Activated CD4-positive, alpha-beta T cell treated with anti-CD3 and anti-CD28 coated beads, Interleukin-2, amount 10 ng/mL, durations not matched to agents 24 days and 14 days (primary cell): ENCODE results near the gene CADPS2. TPM values are rescaled to one million over a fixed set of nuclear protein-coding genes. Genes with fewer than 3 reads are reported as not detected.

Experiments used
- DNase-seq: peaks from one replicate; pipeline ENCODE4 v3.0.0; 2022
- H3K27ac Mint-ChIP-seq: one replicate; pipeline ENCODE4 v1.8.0; 2022; ENCODE audit warnings: mild to moderate bottlenecking, mixed read lengths
- H3K27me3 Mint-ChIP-seq: one replicate; pipeline ENCODE4 v1.8.0; 2022; ENCODE audit warnings: mixed read lengths
- H3K36me3 Mint-ChIP-seq: one replicate; pipeline ENCODE4 v1.8.0; 2022; ENCODE audit warnings: low read depth, mild to moderate bottlenecking, mixed read lengths
- H3K4me1 Mint-ChIP-seq: one replicate; pipeline ENCODE4 v1.8.0; 2021; ENCODE audit warnings: mixed read lengths
- H3K4me3 Mint-ChIP-seq: one replicate; pipeline ENCODE4 v1.8.0; 2022; ENCODE audit warnings: mild to moderate bottlenecking, moderate library complexity, mixed read lengths
- H3K9me3 Mint-ChIP-seq: one replicate; pipeline ENCODE4 v1.8.0; 2021; ENCODE audit warnings: mixed read lengths
- intact Hi-C: fragments of 100-400 bp; cut with micrococcal nuclease; formaldehyde crosslinking; loops from one replicate; pipeline ENCODE4 v1.15.1; 2023
- total RNA-seq: library from RNA; stranded (reverse); gene quantifications from 2 replicates; pipeline ENCODE4 v1.2.3, GENCODE V29; 2022

The CADPS2 gene
- total RNA-seq, 1 donor from 2014 or later: not detected

GRCh38 chr7:122454776-122455507 lies 431.3 kb downstream of the CADPS2 start:
- no peak overlapping the region for H3K27ac Mint-ChIP-seq
- no peak for DNase-seq
- H3K4me3 Mint-ChIP-seq: no peak overlapping the region
- no peaks in the 10 kb centered on the region for H3K9me3 Mint-ChIP-seq
- H3K4me1 Mint-ChIP-seq: no peaks in the 10 kb centered on the region
- no peaks in the 10 kb centered on the region for H3K27me3 Mint-ChIP-seq
- no peaks in the 10 kb centered on the region for H3K36me3 Mint-ChIP-seq
- intact Hi-C loops: no loop called here

- Mint-ChIP-seq H3K4me3 (no peak overlapping the region), H3K4me1 (no peaks in the 10 kb centered on the region), H3K9me3 (no peaks in the 10 kb centered on the region), H3K27me3 (no peaks in the 10 kb centered on the region), H3K36me3 (no peaks in the 10 kb centered on the region), H3K27ac (no peak overlapping the region)
- no peak for DNase-seq
- intact Hi-C loops: no loop called here
Measured at GRCh38 chr7:122453432-122453831, 432.8 kb downstream of the CADPS2 start.

DNA sequence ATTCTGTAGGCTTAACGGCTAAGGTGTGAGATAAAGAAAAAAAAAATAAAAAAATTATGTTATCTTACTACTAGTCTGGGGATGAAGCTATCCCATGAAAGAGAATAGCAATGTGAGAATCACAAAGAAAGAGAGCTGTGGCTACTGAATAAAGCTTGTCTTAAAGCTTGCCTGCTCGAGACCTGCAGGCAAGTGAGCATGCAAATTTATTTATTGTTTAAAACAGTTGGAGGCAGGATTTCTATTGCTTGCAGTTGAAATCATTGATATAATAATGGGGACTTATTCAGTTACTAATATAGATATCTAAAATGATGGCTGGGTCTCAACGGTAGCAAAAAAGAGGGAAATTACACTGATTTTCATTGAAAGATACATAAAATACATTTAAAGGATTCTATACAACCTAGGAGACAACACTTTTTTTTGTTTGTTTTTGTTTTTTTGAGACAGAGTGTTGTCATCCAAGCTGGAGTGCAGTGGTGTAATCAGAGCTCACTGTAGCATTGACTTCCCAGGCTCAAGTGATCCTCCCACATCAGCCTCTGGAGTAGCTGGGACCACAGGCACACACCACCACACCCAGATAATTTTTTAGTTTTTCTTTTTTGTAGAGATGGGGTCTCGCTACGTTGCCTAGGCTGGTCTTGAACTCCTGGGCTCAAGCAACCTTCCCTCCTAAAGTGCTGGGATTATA lies 437.2 kb downstream of the CADPS2 start:
- Mint-ChIP-seq H3K27me3 (no peaks in the 10 kb centered on the region), H3K27ac (no peak overlapping the region), H3K4me1 (no peaks in the 10 kb centered on the region), H3K4me3 (no peak overlapping the region), H3K9me3 (no peaks in the 10 kb centered on the region), H3K36me3 (no peaks in the 10 kb centered on the region)
- DNase-seq: no peak
- intact Hi-C loops: no loop called here

DNA sequence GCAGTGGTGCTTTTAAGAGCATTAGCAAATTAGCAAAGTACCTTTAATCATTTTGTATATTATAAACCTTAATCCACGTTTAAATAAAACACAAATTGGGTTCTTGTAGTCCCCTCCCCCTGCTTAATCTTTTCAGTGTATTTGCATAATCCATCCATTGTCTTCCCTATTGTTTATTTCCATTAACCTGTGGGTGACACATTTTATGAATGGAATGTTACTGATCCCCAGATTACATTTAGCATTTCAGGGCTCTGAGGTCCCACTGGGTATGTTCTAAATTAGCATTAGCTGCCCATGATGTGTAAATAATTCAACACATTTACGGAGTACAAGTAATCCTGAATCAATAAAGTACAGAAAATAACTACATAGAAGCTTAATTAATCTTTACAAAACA lies 443.3 kb downstream of the CADPS2 start:
- no peak overlapping the region for H3K27ac Mint-ChIP-seq
- intact Hi-C loops: no loop called here
- H3K9me3 Mint-ChIP-seq: no peaks in the 10 kb centered on the region
- no peak for DNase-seq
- no peaks in the 10 kb centered on the region for H3K36me3 Mint-ChIP-seq
- H3K4me3 Mint-ChIP-seq: no peak overlapping the region
- H3K27me3 Mint-ChIP-seq: no peaks in the 10 kb centered on the region
- H3K4me1 Mint-ChIP-seq: no peaks in the 10 kb centered on the region

GRCh38 chr7:122438492-122438891 lies 447.8 kb downstream of the CADPS2 start:
- Mint-ChIP-seq H3K36me3 (no peaks in the 10 kb centered on the region), H3K4me1 (no peaks in the 10 kb centered on the region), H3K27ac (no peak overlapping the region), H3K4me3 (no peak overlapping the region), H3K9me3 (no peaks in the 10 kb centered on the region), H3K27me3 (no peaks in the 10 kb centered on the region)
- intact Hi-C loops: no loop called here
- no peak for DNase-seq

- H3K36me3 Mint-ChIP-seq: no peaks in the 10 kb centered on the region
- DNase-seq: no peak
- intact Hi-C loops: no loop called here
- H3K27me3 Mint-ChIP-seq: no peaks in the 10 kb centered on the region
- H3K4me1 Mint-ChIP-seq: no peaks in the 10 kb centered on the region
- no peak overlapping the region for H3K4me3 Mint-ChIP-seq
- no peaks in the 10 kb centered on the region for H3K9me3 Mint-ChIP-seq
- no peak overlapping the region for H3K27ac Mint-ChIP-seq
Measured at GRCh38 chr7:122438006-122438405, 448.3 kb downstream of the CADPS2 start.

- H3K4me3 Mint-ChIP-seq: no peak overlapping the region
- H3K9me3 Mint-ChIP-seq: no peaks in the 10 kb centered on the region
- no peaks in the 10 kb centered on the region for H3K36me3 Mint-ChIP-seq
- no peaks in the 10 kb centered on the region for H3K27me3 Mint-ChIP-seq
- H3K4me1 Mint-ChIP-seq: no peaks in the 10 kb centered on the region
- no peak overlapping the region for H3K27ac Mint-ChIP-seq
- no peak for DNase-seq
- intact Hi-C loops: no loop called here
Measured at GRCh38 chr7:122433765-122434164, 452.5 kb downstream of the CADPS2 start.

- no peak overlapping the region for H3K27ac Mint-ChIP-seq
- no peaks in the 10 kb centered on the region for H3K9me3 Mint-ChIP-seq
- no peaks in the 10 kb centered on the region for H3K27me3 Mint-ChIP-seq
- no peaks in the 10 kb centered on the region for H3K4me1 Mint-ChIP-seq
- intact Hi-C loops: no loop called here
- no peak for DNase-seq
- H3K4me3 Mint-ChIP-seq: no peak overlapping the region
- no peaks in the 10 kb centered on the region for H3K36me3 Mint-ChIP-seq
Measured at GRCh38 chr7:122430710-122431109, 455.6 kb downstream of the CADPS2 start.

- H3K9me3 Mint-ChIP-seq: no peaks in the 10 kb centered on the region
- DNase-seq: no peak
- intact Hi-C loops: no loop called here
- H3K27ac Mint-ChIP-seq: no peak overlapping the region
- no peaks in the 10 kb centered on the region for H3K27me3 Mint-ChIP-seq
- H3K36me3 Mint-ChIP-seq: no peaks in the 10 kb centered on the region
- H3K4me1 Mint-ChIP-seq: no peaks in the 10 kb centered on the region
- H3K4me3 Mint-ChIP-seq: no peak overlapping the region
Measured at GRCh38 chr7:122429926-122430325, 456.3 kb downstream of the CADPS2 start.

DNA sequence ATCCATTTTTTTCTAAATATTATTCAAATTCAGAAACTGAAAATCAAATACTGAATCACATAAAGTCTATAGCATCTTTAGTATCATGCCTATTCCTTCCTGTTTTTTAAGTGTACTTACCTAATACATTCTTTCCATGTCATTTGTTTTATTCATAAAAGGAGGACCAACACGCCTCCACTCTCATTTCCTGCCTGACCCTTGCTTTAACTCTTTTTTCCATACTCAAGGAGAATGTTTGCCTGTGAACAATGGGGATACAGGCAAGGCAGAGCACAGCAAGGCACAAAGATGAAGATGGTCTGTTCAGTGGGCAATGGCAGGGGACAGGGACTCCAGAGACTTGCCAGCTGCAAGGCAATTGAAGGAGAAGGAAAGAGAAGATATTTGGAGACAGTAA lies 460.5 kb downstream of the CADPS2 start:
- H3K4me3 Mint-ChIP-seq: no peak overlapping the region
- no peaks in the 10 kb centered on the region for H3K36me3 Mint-ChIP-seq
- DNase-seq: no peak
- no peaks in the 10 kb centered on the region for H3K9me3 Mint-ChIP-seq
- no peak overlapping the region for H3K27ac Mint-ChIP-seq
- H3K27me3 Mint-ChIP-seq: no peaks in the 10 kb centered on the region
- no peaks in the 10 kb centered on the region for H3K4me1 Mint-ChIP-seq
- intact Hi-C loops: no loop called here

GRCh38 chr7:122423591-122423990 lies 462.7 kb downstream of the CADPS2 start:
- no peaks in the 10 kb centered on the region for H3K36me3 Mint-ChIP-seq
- no peaks in the 10 kb centered on the region for H3K27me3 Mint-ChIP-seq
- intact Hi-C loops: no loop called here
- no peaks in the 10 kb centered on the region for H3K4me1 Mint-ChIP-seq
- DNase-seq: no peak
- no peak overlapping the region for H3K27ac Mint-ChIP-seq
- no peak overlapping the region for H3K4me3 Mint-ChIP-seq
- no peaks in the 10 kb centered on the region for H3K9me3 Mint-ChIP-seq

GRCh38 chr7:122416336-122416735 lies 469.9 kb downstream of the CADPS2 start:
- Mint-ChIP-seq H3K4me3 (no peak overlapping the region), H3K4me1 (no peaks in the 10 kb centered on the region)
- intact Hi-C loops: no loop called here

DNA sequence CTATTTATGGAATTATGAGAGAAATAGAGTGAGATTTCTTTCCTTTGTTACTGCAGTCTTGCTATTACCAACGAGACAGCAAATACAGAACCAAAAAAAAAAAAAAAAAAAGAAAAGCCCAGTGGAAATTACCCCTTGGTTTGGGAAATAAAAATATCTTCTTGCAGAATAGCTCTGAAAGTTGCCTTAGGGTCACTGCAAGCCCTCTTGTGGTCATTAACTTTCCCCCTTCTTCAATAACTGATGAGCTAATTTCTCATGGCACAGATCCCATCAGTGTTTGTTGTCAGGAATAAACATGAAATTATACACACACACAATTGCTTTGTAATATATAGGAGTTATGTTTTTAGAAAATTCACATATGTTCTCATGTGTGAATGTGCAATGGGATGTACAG lies 470.8 kb downstream of the CADPS2 start:
- H3K4me3 Mint-ChIP-seq: no peak overlapping the region
- H3K27ac Mint-ChIP-seq: no peak overlapping the region
- no peaks in the 10 kb centered on the region for H3K9me3 Mint-ChIP-seq
- no peak for DNase-seq
- intact Hi-C loops: no loop called here
- H3K36me3 Mint-ChIP-seq: no peaks in the 10 kb centered on the region
- H3K27me3 Mint-ChIP-seq: no peaks in the 10 kb centered on the region
- H3K4me1 Mint-ChIP-seq: no peaks in the 10 kb centered on the region

More at GRCh38 chr7:122416336-122416735, 469.9 kb downstream of the CADPS2 start:
- no peaks in the 10 kb centered on the region for H3K27me3 Mint-ChIP-seq
- DNase-seq: no peak
- no peaks in the 10 kb centered on the region for H3K36me3 Mint-ChIP-seq
- H3K27ac Mint-ChIP-seq: no peak overlapping the region
- no peaks in the 10 kb centered on the region for H3K9me3 Mint-ChIP-seq

DNA sequence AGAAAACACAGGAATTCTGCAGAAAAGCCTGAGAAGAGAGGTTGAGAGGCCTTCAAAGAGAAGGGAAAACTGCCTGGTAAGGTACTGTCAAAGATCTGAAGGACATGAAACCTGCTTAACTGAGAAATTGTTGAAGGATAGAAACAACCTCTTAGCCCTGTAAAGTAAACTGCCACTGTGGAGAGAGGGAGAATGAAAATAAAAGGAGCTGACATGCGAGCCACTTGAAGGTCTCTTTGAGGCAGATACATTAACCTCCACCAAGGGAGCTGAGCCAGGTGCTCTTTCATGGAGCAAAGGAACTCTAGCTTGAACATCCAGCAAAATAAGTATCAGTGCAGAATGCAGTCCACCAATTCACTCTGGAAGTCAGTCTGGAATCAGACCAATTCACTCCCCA lies 472.9 kb downstream of the CADPS2 start:
- Mint-ChIP-seq H3K4me3 (no peak overlapping the region), H3K27me3 (no peaks in the 10 kb centered on the region), H3K9me3 (no peaks in the 10 kb centered on the region), H3K4me1 (no peaks in the 10 kb centered on the region), H3K36me3 (no peaks in the 10 kb centered on the region), H3K27ac (no peak overlapping the region)
- no peak for DNase-seq
- intact Hi-C loops: no loop called here

DNA sequence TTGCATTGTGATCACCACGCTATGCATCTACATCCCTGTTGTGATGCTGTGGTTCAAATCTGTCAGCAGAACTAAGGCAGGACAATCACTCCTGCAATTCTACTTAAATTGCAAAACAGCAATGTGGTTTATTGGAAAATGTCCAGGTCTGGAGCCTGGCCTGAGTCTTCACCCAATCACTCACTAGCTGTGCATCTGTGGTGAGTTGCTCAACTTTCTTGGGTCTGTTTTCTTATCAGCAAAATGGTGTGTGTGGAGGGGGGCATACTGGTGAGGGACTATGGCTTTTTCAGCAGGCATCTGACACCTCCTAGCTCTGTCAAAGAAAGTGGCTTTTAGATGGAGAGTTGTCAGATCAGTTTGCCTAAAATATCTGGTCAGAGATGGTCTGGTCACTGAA lies 473.4 kb downstream of the CADPS2 start:
- Mint-ChIP-seq H3K4me1 (no peaks in the 10 kb centered on the region), H3K4me3 (no peak overlapping the region), H3K27ac (no peak overlapping the region), H3K27me3 (no peaks in the 10 kb centered on the region), H3K9me3 (no peaks in the 10 kb centered on the region), H3K36me3 (no peaks in the 10 kb centered on the region)
- intact Hi-C loops: no loop called here
- no peak for DNase-seq
